ENCODE results near the gene FBXO11.
"Not testable (repeated sequence)": the region's sequence is repeated elsewhere in the genome, so short reads cannot be mapped to it uniquely, and the experiment has no call there.

FBXO11 gene

GRCh38 chr2:47899915-47900816, 6.1 kb downstream of the FBXO11 start:
- no peak for DNase-seq
- H3K4me3 ChIP-seq (ENCODE audit: low read depth, low read length), result no peak overlapping the region
- no peaks in the 10 kb centered on the region for H3K27me3 ChIP-seq (replicated peaks)
- no peak for TF ChIP-seq CTCF (IDR thresholded peaks at IDR 0.05; ENCODE audit: low read depth, low read length, missing control alignments)
- no peak overlapping the region for H3K27ac ChIP-seq
- H3K36me3 ChIP-seq (replicated peaks), result no peaks in the 10 kb centered on the region
- in situ Hi-C loops (cut with HindIII; ENCODE audit: low pct_ligation_motif_present, low sequenced_read_pairs), result no loop called here

GRCh38 chr2:47897883-47898731, 8.2 kb downstream of the FBXO11 start:
- no peak for TF ChIP-seq CTCF (IDR thresholded peaks at IDR 0.05; ENCODE audit: low read depth, low read length, missing control alignments)
- DNase-seq, result no peak
- Histone ChIP-seq H3K36me3 (replicated peaks) (no peaks in the 10 kb centered on the region), H3K27me3 (replicated peaks) (no peaks in the 10 kb centered on the region), H3K4me3 (ENCODE audit: low read depth, low read length) (no peak overlapping the region), H3K27ac (no peak overlapping the region)
- in situ Hi-C loops (cut with HindIII; ENCODE audit: low pct_ligation_motif_present, low sequenced_read_pairs), result no loop called here

GRCh38 chr2:47897191-47897882, 9.0 kb downstream of the FBXO11 start:
- DNase-seq; H3K27ac ChIP-seq; H3K36me3 ChIP-seq (replicated peaks); in situ Hi-C loops (cut with HindIII; ENCODE audit: low pct_ligation_motif_present, low sequenced_read_pairs); H3K27me3 ChIP-seq (replicated peaks); H3K4me3 ChIP-seq (ENCODE audit: low read depth, low read length): not testable (repeated sequence)

GRCh38 chr2:47896450-47896968, 9.8 kb downstream of the FBXO11 start:
- Histone ChIP-seq H3K36me3 (replicated peaks) (no peaks in the 10 kb centered on the region), H3K27ac (no peak overlapping the region), H3K4me3 (ENCODE audit: low read depth, low read length) (no peak overlapping the region), H3K27me3 (replicated peaks) (no peaks in the 10 kb centered on the region)
- no peak for DNase-seq
- TF ChIP-seq CTCF (IDR thresholded peaks at IDR 0.05; ENCODE audit: low read depth, low read length, missing control alignments), result no peak
- in situ Hi-C loops (cut with HindIII; ENCODE audit: low pct_ligation_motif_present, low sequenced_read_pairs), result no loop called here

GRCh38 chr2:47893771-47894170, 12.5 kb downstream of the FBXO11 start:
- no peak overlapping the region for H3K27ac ChIP-seq
- no peak overlapping the region for H3K4me3 ChIP-seq (ENCODE audit: low read depth, low read length)
- no peak for DNase-seq
- in situ Hi-C loops (cut with HindIII; ENCODE audit: low pct_ligation_motif_present, low sequenced_read_pairs), result no loop called here
- H3K36me3 ChIP-seq (replicated peaks), result no peaks in the 10 kb centered on the region
- H3K27me3 ChIP-seq (replicated peaks), result no peaks in the 10 kb centered on the region
- no peak for TF ChIP-seq CTCF (IDR thresholded peaks at IDR 0.05; ENCODE audit: low read depth, low read length, missing control alignments)

Measured in brain microvascular endothelial cell (primary cell).